Measurements from ENCODE around the gene STEAP2.
A peak's percentile ranks its signal among the peaks of the same experiment; 100 is the strongest.

STEAP2 gene

DNA sequence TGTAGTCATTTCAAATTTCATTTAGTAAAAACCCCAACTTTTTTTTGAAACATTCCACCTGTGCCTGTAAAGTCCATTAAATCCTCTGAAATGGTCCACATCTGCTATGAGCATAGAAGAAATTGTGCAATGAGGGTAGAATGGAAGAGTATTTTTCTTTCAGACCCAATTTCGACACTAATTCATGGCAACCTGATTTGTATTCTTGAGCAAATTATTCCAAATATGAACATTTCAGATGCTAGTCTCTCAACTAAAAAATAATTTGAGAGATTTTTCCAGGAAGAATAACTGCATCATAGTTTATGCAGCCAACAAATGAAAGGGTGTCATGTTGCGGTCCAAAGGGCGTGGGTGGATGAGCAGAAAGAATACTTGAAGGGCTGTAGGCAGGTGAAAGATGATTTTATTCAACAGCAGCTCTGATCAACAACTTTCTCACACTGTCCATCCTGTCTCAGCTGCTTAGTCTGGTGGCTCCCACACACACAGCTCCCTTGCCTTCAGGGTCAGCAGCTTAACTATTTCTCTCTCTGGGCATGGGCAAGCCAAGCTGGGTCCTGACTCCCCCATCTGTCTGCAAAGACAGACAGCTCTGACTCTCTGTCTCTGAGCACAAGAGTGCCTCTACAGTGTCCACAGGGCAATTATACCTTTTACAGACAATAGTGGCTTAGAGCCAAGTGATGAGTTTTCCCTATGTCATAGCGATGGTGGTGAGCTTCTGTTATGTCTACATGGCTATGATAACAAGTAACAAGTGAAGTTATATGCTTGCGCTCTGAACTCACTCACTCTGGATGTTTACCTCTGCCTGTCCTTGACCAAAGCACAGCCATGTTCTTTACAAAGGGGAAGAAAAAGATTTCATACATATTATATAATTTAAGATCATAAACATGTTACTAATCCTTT, 11.5 kb downstream of the STEAP2 start:
- TF ChIP-seq, protein P1, sequence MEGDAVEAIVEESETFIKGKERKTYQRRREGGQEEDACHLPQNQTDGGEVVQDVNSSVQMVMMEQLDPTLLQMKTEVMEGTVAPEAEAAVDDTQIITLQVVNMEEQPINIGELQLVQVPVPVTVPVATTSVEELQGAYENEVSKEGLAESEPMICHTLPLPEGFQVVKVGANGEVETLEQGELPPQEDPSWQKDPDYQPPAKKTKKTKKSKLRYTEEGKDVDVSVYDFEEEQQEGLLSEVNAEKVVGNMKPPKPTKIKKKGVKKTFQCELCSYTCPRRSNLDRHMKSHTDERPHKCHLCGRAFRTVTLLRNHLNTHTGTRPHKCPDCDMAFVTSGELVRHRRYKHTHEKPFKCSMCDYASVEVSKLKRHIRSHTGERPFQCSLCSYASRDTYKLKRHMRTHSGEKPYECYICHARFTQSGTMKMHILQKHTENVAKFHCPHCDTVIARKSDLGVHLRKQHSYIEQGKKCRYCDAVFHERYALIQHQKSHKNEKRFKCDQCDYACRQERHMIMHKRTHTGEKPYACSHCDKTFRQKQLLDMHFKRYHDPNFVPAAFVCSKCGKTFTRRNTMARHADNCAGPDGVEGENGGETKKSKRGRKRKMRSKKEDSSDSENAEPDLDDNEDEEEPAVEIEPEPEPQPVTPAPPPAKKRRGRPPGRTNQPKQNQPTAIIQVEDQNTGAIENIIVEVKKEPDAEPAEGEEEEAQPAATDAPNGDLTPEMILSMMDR (IDR thresholded peaks at IDR 0.05; ENCODE audit: control insufficient read depth, extremely low read depth, insufficient read depth) = no peak
- no peak for DNase-seq (ENCODE audit: low read depth)
- no peak overlapping the region for H3K4me3 ChIP-seq (ENCODE audit: low read depth, low read length)

DNA sequence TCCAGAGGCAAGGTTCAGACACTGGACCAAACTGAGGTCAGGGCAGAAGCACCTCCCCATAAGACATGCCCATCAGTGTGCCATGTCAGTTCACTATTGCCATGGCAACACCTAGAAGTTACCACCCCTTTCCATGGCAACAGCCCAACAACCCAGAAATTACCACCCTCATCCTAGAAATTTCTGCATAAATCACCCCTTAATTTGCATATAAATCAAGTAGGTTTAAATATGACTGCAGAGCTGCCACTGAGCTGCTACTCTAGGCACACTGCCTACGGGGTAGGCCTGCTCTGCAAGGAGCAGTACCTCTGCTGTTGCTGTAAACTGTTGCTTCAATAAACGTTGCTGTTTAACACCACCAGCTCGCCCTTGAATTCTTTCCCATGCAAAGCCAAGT, 12.7 kb downstream of the STEAP2 start:
- no peak overlapping the region for H3K4me3 ChIP-seq (ENCODE audit: low read depth, low read length)
- no peak for DNase-seq (ENCODE audit: low read depth)
- TF ChIP-seq, protein P1 (IDR thresholded peaks at IDR 0.05; ENCODE audit: control insufficient read depth, extremely low read depth, insufficient read depth) = no peak

DNA sequence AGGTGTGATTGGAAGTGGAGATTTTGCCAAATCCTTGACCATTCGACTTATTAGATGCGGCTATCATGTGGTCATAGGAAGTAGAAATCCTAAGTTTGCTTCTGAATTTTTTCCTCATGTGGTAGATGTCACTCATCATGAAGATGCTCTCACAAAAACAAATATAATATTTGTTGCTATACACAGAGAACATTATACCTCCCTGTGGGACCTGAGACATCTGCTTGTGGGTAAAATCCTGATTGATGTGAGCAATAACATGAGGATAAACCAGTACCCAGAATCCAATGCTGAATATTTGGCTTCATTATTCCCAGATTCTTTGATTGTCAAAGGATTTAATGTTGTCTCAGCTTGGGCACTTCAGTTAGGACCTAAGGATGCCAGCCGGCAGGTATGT, 13.6 kb downstream of the STEAP2 start:
- no peak overlapping the region for H3K4me3 ChIP-seq (ENCODE audit: low read depth, low read length)
- TF ChIP-seq, protein P1 (IDR thresholded peaks at IDR 0.05; ENCODE audit: control insufficient read depth, extremely low read depth, insufficient read depth) = no peak
- DNase-seq (ENCODE audit: low read depth) = no peak

DNA sequence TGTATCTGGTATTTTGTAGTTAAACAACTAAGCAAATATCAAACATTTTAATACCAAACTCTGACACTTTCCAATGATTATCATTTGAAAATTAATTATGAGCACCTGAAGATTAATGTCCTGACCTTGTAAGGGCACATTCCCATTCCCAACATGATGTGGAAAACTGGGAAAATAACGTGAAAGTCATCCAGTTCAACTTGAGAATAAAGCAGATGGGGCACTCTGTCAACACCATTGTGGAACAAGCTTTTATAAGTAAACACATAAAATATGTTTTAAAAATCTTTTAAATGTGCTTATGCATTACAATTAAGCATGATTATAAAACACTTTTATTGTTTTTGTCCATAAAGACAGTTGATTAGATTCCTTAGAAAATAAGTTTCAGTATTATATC, 14.1 kb downstream of the STEAP2 start:
- peak; percentile 91 for DNase-seq (ENCODE audit: low read depth)
- TF ChIP-seq, protein P1 (IDR thresholded peaks at IDR 0.05; ENCODE audit: control insufficient read depth, extremely low read depth, insufficient read depth) = no peak
- no peak overlapping the region for H3K4me3 ChIP-seq (ENCODE audit: low read depth, low read length)

DNA sequence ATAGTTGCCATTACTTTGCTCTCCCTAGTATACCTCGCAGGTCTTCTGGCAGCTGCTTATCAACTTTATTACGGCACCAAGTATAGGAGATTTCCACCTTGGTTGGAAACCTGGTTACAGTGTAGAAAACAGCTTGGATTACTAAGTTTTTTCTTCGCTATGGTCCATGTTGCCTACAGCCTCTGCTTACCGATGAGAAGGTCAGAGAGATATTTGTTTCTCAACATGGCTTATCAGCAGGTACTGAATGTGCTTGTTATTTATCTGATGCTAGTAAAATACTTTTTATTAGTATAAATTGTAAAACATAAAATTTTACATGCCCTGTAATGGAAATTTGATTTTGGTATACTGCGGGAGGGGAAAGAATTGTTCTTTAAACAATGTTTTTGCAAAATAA, 15.7 kb downstream of the STEAP2 start:
- TF ChIP-seq, protein P1 (IDR thresholded peaks at IDR 0.05; ENCODE audit: control insufficient read depth, extremely low read depth, insufficient read depth) = no peak
- DNase-seq (ENCODE audit: low read depth) = peak; percentile 86
- peak overlapping the region; percentile 10; the same call in 1 of the 2 replicates for H3K4me3 ChIP-seq (ENCODE audit: low read depth, low read length)

DNA sequence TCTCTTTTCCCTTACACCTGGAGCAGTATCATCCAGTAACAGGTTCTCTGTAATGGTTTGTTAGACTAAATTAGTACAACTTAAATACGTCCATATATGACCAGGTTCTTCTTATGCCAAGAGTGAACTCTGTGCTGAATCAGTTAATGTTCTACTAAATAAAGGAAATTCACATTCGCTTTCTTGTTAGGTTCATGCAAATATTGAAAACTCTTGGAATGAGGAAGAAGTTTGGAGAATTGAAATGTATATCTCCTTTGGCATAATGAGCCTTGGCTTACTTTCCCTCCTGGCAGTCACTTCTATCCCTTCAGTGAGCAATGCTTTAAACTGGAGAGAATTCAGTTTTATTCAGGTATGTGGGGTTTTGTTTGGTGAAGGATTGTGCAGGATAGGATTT, 18.1 kb downstream of the STEAP2 start:
- TF ChIP-seq, protein P1 (IDR thresholded peaks at IDR 0.05; ENCODE audit: control insufficient read depth, extremely low read depth, insufficient read depth) = no peak
- DNase-seq (ENCODE audit: low read depth) = peak; percentile 94
- no peak overlapping the region for H3K4me3 ChIP-seq (ENCODE audit: low read depth, low read length)

Measured in LNCaP clone FGC (cell line).